Measurements from ENCODE around the gene C1QA.

Gene C1QA

GRCh38 chr1:22636353-22636752, at the start of gene C1QA:
Gene C1QA, plus strand, starts transcription at chr1:22636628. Its CDS starts 989 bp downstream, at chr1:22637617.
- in situ Hi-C loops (cut with HindIII; ENCODE audit: low sequenced_read_pairs), result no loop called here

GRCh38 chr1:22587247-22587646, 49.2 kb upstream of the C1QA start:
- in situ Hi-C loops (cut with HindIII; ENCODE audit: low sequenced_read_pairs), result loop anchor here (5.0 kb wide), 1 partner anchor 90 kb away; no protein-coding TSS in a partner anchor

- in situ Hi-C loops (cut with HindIII; ENCODE audit: low sequenced_read_pairs), result loop anchor here (5.0 kb wide), 1 partner anchor 92 kb away; no protein-coding TSS in a partner anchor
These were observed 47.5 kb upstream of the C1QA start for GRCh38 chr1:22588899-22589422.

- in situ Hi-C loops (cut with HindIII; ENCODE audit: low sequenced_read_pairs), result no loop called here
These were observed 44.9 kb upstream of the C1QA start for GRCh38 chr1:22591576-22591975.

GRCh38 chr1:22592051-22592450, 44.4 kb upstream of the C1QA start:
- in situ Hi-C loops (cut with HindIII; ENCODE audit: low sequenced_read_pairs), result no loop called here

- in situ Hi-C loops (cut with HindIII; ENCODE audit: low sequenced_read_pairs), result no loop called here
These were observed 43.3 kb upstream of the C1QA start for GRCh38 chr1:22592919-22593790.

GRCh38 chr1:22594396-22594795, 42.0 kb upstream of the C1QA start:
- in situ Hi-C loops (cut with HindIII; ENCODE audit: low sequenced_read_pairs), result no loop called here

GRCh38 chr1:22595108-22595507, 41.3 kb upstream of the C1QA start:
- in situ Hi-C loops (cut with HindIII; ENCODE audit: low sequenced_read_pairs), result loop anchor here (5.0 kb wide), 1 partner anchor 37 kb away; no protein-coding TSS in a partner anchor

- in situ Hi-C loops (cut with HindIII; ENCODE audit: low sequenced_read_pairs), result loop anchor here (5.0 kb wide), 1 partner anchor 35 kb away; no protein-coding TSS in a partner anchor
These were observed 39.0 kb upstream of the C1QA start for GRCh38 chr1:22597301-22597965.

- in situ Hi-C loops (cut with HindIII; ENCODE audit: low sequenced_read_pairs), result loop anchor here (5.0 kb wide), 1 partner anchor 34 kb away; no protein-coding TSS in a partner anchor
These were observed 38.4 kb upstream of the C1QA start for GRCh38 chr1:22597996-22598395.

- in situ Hi-C loops (cut with HindIII; ENCODE audit: low sequenced_read_pairs), result loop anchor here (5.0 kb wide), 1 partner anchor 34 kb away; no protein-coding TSS in a partner anchor
These were observed 37.7 kb upstream of the C1QA start for GRCh38 chr1:22598736-22599135.

- in situ Hi-C loops (cut with HindIII; ENCODE audit: low sequenced_read_pairs), result no loop called here
These were observed 36.2 kb upstream of the C1QA start for GRCh38 chr1:22600071-22600816.

GRCh38 chr1:22600817-22601605, 35.4 kb upstream of the C1QA start:
- in situ Hi-C loops (cut with HindIII; ENCODE audit: low sequenced_read_pairs), result no loop called here

GRCh38 chr1:22601610-22602009, 34.8 kb upstream of the C1QA start:
- in situ Hi-C loops (cut with HindIII; ENCODE audit: low sequenced_read_pairs), result no loop called here

- in situ Hi-C loops (cut with HindIII; ENCODE audit: low sequenced_read_pairs), result no loop called here
These were observed 34.2 kb upstream of the C1QA start for GRCh38 chr1:22602060-22602740.

- in situ Hi-C loops (cut with HindIII; ENCODE audit: low sequenced_read_pairs), result no loop called here
These were observed 30.3 kb upstream of the C1QA start for GRCh38 chr1:22606161-22606560.

- in situ Hi-C loops (cut with HindIII; ENCODE audit: low sequenced_read_pairs), result no loop called here
These were observed 29.3 kb upstream of the C1QA start for GRCh38 chr1:22607154-22607553.

GRCh38 chr1:22608361-22608760, 28.1 kb upstream of the C1QA start:
- in situ Hi-C loops (cut with HindIII; ENCODE audit: low sequenced_read_pairs), result no loop called here

- in situ Hi-C loops (cut with HindIII; ENCODE audit: low sequenced_read_pairs), result no loop called here
These were observed 27.1 kb upstream of the C1QA start for GRCh38 chr1:22609291-22609690.

Data from endothelial cell of hepatic sinusoid (primary cell).